B cell (primary cell): Measurements from ENCODE around the gene HYAL2. TPM values are rescaled to one million over a fixed set of nuclear protein-coding genes. Genes with fewer than 3 reads are reported as not detected.

Source experiments
- ATAC-seq: fragments of 200-7000 bp; cut with Tn5 transposase; one replicate; pipeline ENCODE4 v1.10.0; 2021; ENCODE audit warnings: low read depth, mild to moderate bottlenecking, moderate number of reproducible peaks, moderate library complexity
- CTCF ChIA-PET: fragments of 350-600 bp; sonication (Branson Sonifier 250); formaldehyde crosslinking; loops from one replicate; lab custom pipeline; 2021; ENCODE audit warnings: antibody characterized with exemption, inconsistent platforms; lab: Charles Lee
- POLR2A ChIA-PET: fragments of 350-600 bp; sonication (Branson Sonifier 250); formaldehyde crosslinking; loops from one replicate; lab custom pipeline; 2021; ENCODE audit warnings: antibody characterized with exemption; lab: Charles Lee
- DNase-seq: peaks from one replicate; pipeline ENCODE4 v3.0.0; 2013
- H2AFZ ChIP-seq: 2 replicates; pipeline ENCODE4 v1.6.1; 2012; ENCODE audit warnings: mild to moderate bottlenecking, low read depth, low read length; ENCODE audit not compliant: insufficient read depth, poor library complexity, severe bottlenecking
- H3K27ac ChIP-seq, 2 donors: 1 replicate in 1 of 2; 2 replicates in 1 of 2; pipeline ENCODE4 v1.5.1; 2012 to 2013; ENCODE audit warnings: low read length in 2 of 2, mild to moderate bottlenecking in 2 of 2, moderate library complexity in 1 of 2
- H3K27me3 ChIP-seq, 4 experiments: fragments of 200-600 bp in 1 of 4; sonication (generic) in 1 of 4; replicated peaks in 1 of 4; 1 replicate in 2 of 4; 2 replicates in 2 of 4; pipeline versions ENCODE4 v1.6.1 to v1.7.0; 2013 to 2016; ENCODE audit warnings: low read length in 3 of 4, mild to moderate bottlenecking in 2 of 4, mixed read lengths in 1 of 4, moderate library complexity in 1 of 4; ENCODE audit not compliant: insufficient read depth in 4 of 4, control insufficient read depth in 3 of 4; ENCODE audit errors: control extremely low read depth in 1 of 4
- H3K36me3 ChIP-seq, 2 experiments: replicated peaks in 1 of 2; 1 replicate in 1 of 2; 2 replicates in 1 of 2; pipeline versions ENCODE4 v1.6.1 to v1.7.1; 2013; ENCODE audit warnings: low read length in 1 of 2; ENCODE audit not compliant: insufficient read depth in 2 of 2, control insufficient read depth in 1 of 2; ENCODE audit errors: control extremely low read depth in 1 of 2, extremely low read depth in 1 of 2
- H3K4me1 ChIP-seq, 2 donors: fragments of 200-600 bp in 1 of 2; sonication (generic) in 1 of 2; 1 replicate in 1 of 2; 2 replicates in 1 of 2; pipeline versions ENCODE4 v1.5.1 to v1.6.1; 2013 to 2017; ENCODE audit warnings: low read length in 2 of 2; ENCODE audit not compliant: control insufficient read depth in 2 of 2, insufficient read depth in 2 of 2
- H3K4me2 ChIP-seq: replicated peaks from 2 replicates; pipeline ENCODE3; 2012; ENCODE audit warnings: mild to moderate bottlenecking, low read depth, low read length; ENCODE audit not compliant: poor library complexity, severe bottlenecking
- H3K4me3 ChIP-seq, 5 experiments: fragments of 200-600 bp in 1 of 5; sonication (generic) in 1 of 5; 1 replicate in 3 of 5; 2 replicates in 2 of 5; pipeline versions ENCODE4 v1.5.1 to v1.7.0; 2011 to 2016; ENCODE audit warnings: low read length in 4 of 5, mild to moderate bottlenecking in 4 of 5, low read depth in 2 of 5, control low read depth in 1 of 5, moderate library complexity in 1 of 5; ENCODE audit not compliant: insufficient read depth in 1 of 5; ENCODE audit errors: control extremely low read depth in 1 of 5, extremely low read depth in 1 of 5
- H3K79me2 ChIP-seq: fragments of 200-600 bp; sonication (generic); one replicate; pipeline ENCODE4 v1.6.0; 2016; ENCODE audit warnings: low read length; ENCODE audit not compliant: control insufficient read depth, insufficient read depth
- H3K9ac ChIP-seq: fragments of 200-600 bp; sonication (generic); 2 replicates; pipeline ENCODE4 v1.6.1; 2017; ENCODE audit warnings: mild to moderate bottlenecking, low read length, moderate library complexity
- H3K9me3 ChIP-seq, 3 donors: one replicate each; pipeline versions ENCODE4 v1.6.1 to v1.7.1; 2013; ENCODE audit warnings: low read length in 2 of 3; ENCODE audit not compliant: control insufficient read depth in 2 of 3, insufficient read depth in 1 of 3; ENCODE audit errors: control extremely low read depth in 1 of 3
- H4K20me1 ChIP-seq: 2 replicates; pipeline ENCODE4 v1.6.0; 2012; ENCODE audit warnings: mild to moderate bottlenecking, low read length; ENCODE audit not compliant: insufficient read depth, control insufficient read depth, poor library complexity, severe bottlenecking
- H3K27ac Mint-ChIP-seq: one replicate; pipeline ENCODE4 v1.8.0; 2021; ENCODE audit warnings: mixed read lengths
- H3K27me3 Mint-ChIP-seq: one replicate; pipeline ENCODE4 v1.8.0; 2021; ENCODE audit warnings: mixed read lengths
- H3K4me1 Mint-ChIP-seq: one replicate; pipeline ENCODE4 v1.8.0; 2021; ENCODE audit warnings: mixed read lengths
- H3K4me3 Mint-ChIP-seq: one replicate; pipeline ENCODE4 v1.8.0; 2021; ENCODE audit warnings: mixed read lengths
- H3K9me3 Mint-ChIP-seq: one replicate; pipeline ENCODE4 v1.8.0; 2022; ENCODE audit warnings: mixed read lengths; ENCODE audit not compliant: insufficient read depth
- EZH2 ChIP-seq: IDR thresholded peaks from 2 replicates; pipeline ENCODE4 v1.6.1; 2012; ENCODE audit warnings: borderline replicate concordance, low read depth, mild to moderate bottlenecking, moderate library complexity, low read length; ENCODE audit not compliant: insufficient read depth, poor library complexity, severe bottlenecking
- WGBS: methylation state at CpG from one replicate; pipeline ENCODE4 v1.1.5; 2013; ENCODE audit warnings: missing lambda C conversion rate; ENCODE audit not compliant: insufficient coverage; 5-methylcytosine and 5-hydroxymethylcytosine counted together
- intact Hi-C: fragments of 100-400 bp; cut with micrococcal nuclease; formaldehyde crosslinking; loops from one replicate; pipeline ENCODE4 v1.10.0; 2022
- polyA plus RNA-seq: library from polyadenylated mRNA; depleted of rRNA; stranded (reverse); fragments of >200 nt; gene quantifications from 2 replicates; pipeline ENCODE4 v1.2.3, GENCODE V29; 2012
- total RNA-seq, 2 donors: library from RNA; stranded (reverse); fragments of 120-200 nt in 1 of 2; gene quantifications; 1 replicate in 1 of 2; 2 replicates in 1 of 2; pipeline versions ENCODE4 v1.2.3 to v1.2.4, GENCODE V29; 2013 to 2022
- TF ChIP-seq, protein P1 (sequence below): fragments of 200-600 bp; IDR thresholded peaks from one replicate; pipeline ENCODE4 v1.8.0; 2022; ENCODE audit warnings: antibody characterized with exemption, mild to moderate bottlenecking

HYAL2 gene
- total and polyA plus RNA-seq, 2 donors (not counting 1 experiment from before 2014, with no cell fraction given) = 4.2 to 5.1 TPM

DNA sequence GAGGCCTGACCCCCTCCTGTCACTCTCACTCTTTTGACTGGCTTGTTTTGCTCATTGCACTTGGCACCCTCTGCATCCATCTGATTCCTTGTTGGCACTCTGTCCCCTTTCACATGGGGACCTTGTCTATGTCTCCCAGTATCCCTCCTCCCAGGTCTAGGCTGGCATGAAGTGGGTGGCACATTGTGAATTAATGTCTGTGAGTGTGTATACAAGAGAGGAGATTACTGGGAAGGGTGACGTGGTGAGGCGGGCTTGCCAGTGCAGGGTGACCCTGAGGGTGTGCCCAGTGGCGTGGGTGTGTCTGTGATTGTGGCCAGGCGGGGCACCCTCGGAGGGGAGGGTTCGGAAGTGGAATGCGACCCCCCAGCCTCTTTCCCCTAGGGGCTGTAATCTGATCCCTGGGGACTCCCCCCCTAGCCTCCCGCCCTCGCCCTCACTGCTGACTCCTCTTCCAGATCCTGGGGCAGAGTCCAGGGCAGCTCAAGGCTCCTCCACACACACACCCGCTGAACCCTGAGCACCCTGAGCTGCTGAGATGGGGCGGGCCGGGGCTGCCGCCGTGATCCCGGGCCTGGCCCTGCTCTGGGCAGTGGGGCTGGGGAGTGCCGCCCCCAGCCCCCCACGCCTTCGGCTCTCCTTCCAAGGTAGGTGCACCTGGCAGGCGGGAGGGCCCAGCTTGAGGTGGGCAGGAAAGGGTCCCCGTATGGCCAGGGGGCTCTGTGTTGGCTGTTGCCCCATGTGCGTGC, 53.7 kb downstream of the HYAL2 start, which contains the start of gene SEMA3B:
Gene SEMA3B, plus strand, starts transcription at position 445 of the 749 bp plus-strand sequence. Its CDS starts 94 bp downstream, at position 539.
- TF ChIP-seq EZH2 = no peak
- H3K4me3 ChIP-seq = no peak within 1 kb of the TSS
- H3K9ac ChIP-seq = no peak within 1 kb of the TSS
- intact Hi-C loops = no loop called here
- H3K27me3 ChIP-seq = peaks cover 0 to 43% (median 8%) of the 10 kb centered on the region in 4 experiments
- H3K36me3 ChIP-seq = no peaks in the 10 kb centered on the region
- H3K27ac Mint-ChIP-seq = no peak within 1 kb of the TSS
- ATAC-seq = no peak
- CTCF ChIA-PET = interaction anchor here (0.6 to 5.5 kb wide), 4 partner anchors 19 to 75 kb away, joined by 3 to 46 read pairs (median 8); partner anchors contain the start of gene GNAT1
- H2AFZ ChIP-seq = no peak within 1 kb of the TSS
- no peaks in the 10 kb centered on the region for H3K9me3 ChIP-seq
- no peaks in the 10 kb centered on the region for H3K79me2 ChIP-seq
- H3K4me3 Mint-ChIP-seq = no peak within 1 kb of the TSS
- no peaks in the 10 kb centered on the region for H3K9me3 Mint-ChIP-seq
- peaks cover 23% of the 10 kb centered on the region for H3K27me3 Mint-ChIP-seq
- peaks cover 9 to 13% of the 10 kb centered on the region in 2 donors for H3K4me1 ChIP-seq
- DNase-seq = no peak
- H4K20me1 ChIP-seq = peaks cover 3% of the 10 kb centered on the region
- no peak within 1 kb of the TSS for H3K27ac ChIP-seq
- H3K4me1 Mint-ChIP-seq = peaks cover 7% of the 10 kb centered on the region
- H3K4me2 ChIP-seq = no peak within 1 kb of the TSS
- 94% methylated on average over 18 of the region's 21 CpGs for WGBS
- POLR2A ChIA-PET = no interaction called here

DNA sequence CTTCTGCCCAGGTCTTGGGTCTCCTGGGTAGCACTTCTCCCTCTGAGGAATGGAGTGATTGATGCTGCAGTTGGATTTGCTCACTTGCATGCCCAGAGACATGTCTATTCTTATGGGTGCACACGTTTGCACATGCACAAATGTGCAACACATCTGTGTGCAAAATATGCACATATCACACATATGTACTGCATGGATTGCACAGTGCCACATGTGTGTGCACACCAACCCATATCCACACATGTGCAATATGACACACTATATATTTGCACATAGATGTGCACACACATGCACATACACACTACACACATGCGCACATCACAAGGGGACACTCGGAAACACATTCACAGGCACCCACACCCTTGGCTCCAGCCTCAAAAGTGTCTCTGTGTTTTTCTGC, 54.3 kb downstream of the HYAL2 start:
- Histone ChIP-seq H3K79me2 (no peaks in the 10 kb centered on the region), H3K27me3 (peaks cover 0 to 37% (median 6%) of the 10 kb centered on the region in 4 experiments), H3K4me1 (peaks cover 4 to 7% of the 10 kb centered on the region in 2 donors), H3K27ac (no peak overlapping the region), H4K20me1 (no peaks in the 10 kb centered on the region), H3K4me3 (no peak overlapping the region), H3K36me3 (no peaks in the 10 kb centered on the region), H3K9ac (no peak overlapping the region), H2AFZ (no peak overlapping the region), H3K4me2 (no peak overlapping the region), H3K9me3 (no peaks in the 10 kb centered on the region)
- H3K4me3 Mint-ChIP-seq = no peak overlapping the region
- H3K27ac Mint-ChIP-seq = no peak overlapping the region
- TF ChIP-seq EZH2 = no peak
- TF ChIP-seq, protein P1, sequence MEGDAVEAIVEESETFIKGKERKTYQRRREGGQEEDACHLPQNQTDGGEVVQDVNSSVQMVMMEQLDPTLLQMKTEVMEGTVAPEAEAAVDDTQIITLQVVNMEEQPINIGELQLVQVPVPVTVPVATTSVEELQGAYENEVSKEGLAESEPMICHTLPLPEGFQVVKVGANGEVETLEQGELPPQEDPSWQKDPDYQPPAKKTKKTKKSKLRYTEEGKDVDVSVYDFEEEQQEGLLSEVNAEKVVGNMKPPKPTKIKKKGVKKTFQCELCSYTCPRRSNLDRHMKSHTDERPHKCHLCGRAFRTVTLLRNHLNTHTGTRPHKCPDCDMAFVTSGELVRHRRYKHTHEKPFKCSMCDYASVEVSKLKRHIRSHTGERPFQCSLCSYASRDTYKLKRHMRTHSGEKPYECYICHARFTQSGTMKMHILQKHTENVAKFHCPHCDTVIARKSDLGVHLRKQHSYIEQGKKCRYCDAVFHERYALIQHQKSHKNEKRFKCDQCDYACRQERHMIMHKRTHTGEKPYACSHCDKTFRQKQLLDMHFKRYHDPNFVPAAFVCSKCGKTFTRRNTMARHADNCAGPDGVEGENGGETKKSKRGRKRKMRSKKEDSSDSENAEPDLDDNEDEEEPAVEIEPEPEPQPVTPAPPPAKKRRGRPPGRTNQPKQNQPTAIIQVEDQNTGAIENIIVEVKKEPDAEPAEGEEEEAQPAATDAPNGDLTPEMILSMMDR = no peak
- POLR2A ChIA-PET = no interaction called here
- CTCF ChIA-PET = interaction anchor here (0.7 to 2.4 kb wide), 4 partner anchors 9 to 76 kb away, joined by 3 to 12 read pairs (median 4); no protein-coding TSS in a partner anchor
- H3K27me3 Mint-ChIP-seq = peaks cover 22% of the 10 kb centered on the region
- ATAC-seq (no peak), DNase-seq (no peak)
- H3K4me1 Mint-ChIP-seq = peaks cover 6% of the 10 kb centered on the region
- no peaks in the 10 kb centered on the region for H3K9me3 Mint-ChIP-seq
- intact Hi-C loops = no loop called here
- 70% methylated on average over 3 of the region's 3 CpGs for WGBS

Other genes starting within 250 kb of the HYAL2 start
- 464 and 493 TPM in 2 replicates for gene RBM5, start 233.8 kb downstream of the HYAL2 start, total RNA-seq
- gene RBM5, start 233.8 kb downstream of the HYAL2 start, polyA plus RNA-seq = 405 and 495 TPM in 2 replicates
- gene SEMA3F, start 167.4 kb downstream of the HYAL2 start, total RNA-seq = 0.27 TPM in 1 of 2 replicates, not detected in the other
- 0.26 TPM in 1 of 2 replicates, not detected in the other for gene SEMA3F, start 167.4 kb downstream of the HYAL2 start, polyA plus RNA-seq
- gene GNAT1, start 131.1 kb downstream of the HYAL2 start, total RNA-seq = not detected in 2 replicates
- not detected in 2 replicates for gene GNAT1, start 131.1 kb downstream of the HYAL2 start, polyA plus RNA-seq
- not detected in 2 replicates for gene SLC38A3, start 117.5 kb downstream of the HYAL2 start, total RNA-seq
- gene SLC38A3, start 117.5 kb downstream of the HYAL2 start, polyA plus RNA-seq = 0.17 TPM in 1 of 2 replicates, not detected in the other
- gene GNAI2, start 86.5 kb downstream of the HYAL2 start, total RNA-seq = 295 and 302 TPM in 2 replicates
- gene GNAI2, start 86.5 kb downstream of the HYAL2 start, polyA plus RNA-seq = 384 and 491 TPM in 2 replicates
- gene SEMA3B, start 53.6 kb downstream of the HYAL2 start, total RNA-seq = 0.34 and 0.51 TPM in 2 replicates
- 0.52 and 1.2 TPM in 2 replicates for gene SEMA3B, start 53.6 kb downstream of the HYAL2 start, polyA plus RNA-seq
- gene LSMEM2, start 43.7 kb downstream of the HYAL2 start, total RNA-seq = not detected in 2 replicates
- gene LSMEM2, start 43.7 kb downstream of the HYAL2 start, polyA plus RNA-seq = not detected in 2 replicates
- gene IFRD2, start 30.3 kb downstream of the HYAL2 start, total RNA-seq = 55.8 and 63.4 TPM in 2 replicates
- 71.0 and 80.1 TPM in 2 replicates for gene IFRD2, start 30.3 kb downstream of the HYAL2 start, polyA plus RNA-seq
- gene HYAL3, start 23.3 kb downstream of the HYAL2 start, total RNA-seq = 1.9 and 3.7 TPM in 2 replicates
- gene HYAL3, start 23.3 kb downstream of the HYAL2 start, polyA plus RNA-seq = 4.2 and 6.3 TPM in 2 replicates
- gene NAA80, start 23.3 kb downstream of the HYAL2 start, total RNA-seq = 33.8 and 37.8 TPM in 2 replicates
- 42.3 and 49.0 TPM in 2 replicates for gene NAA80, start 23.3 kb downstream of the HYAL2 start, polyA plus RNA-seq
- gene HYAL1, start 19.2 kb downstream of the HYAL2 start, total RNA-seq = 0.19 and 0.30 TPM in 2 replicates
- 0.12 TPM in 1 of 2 replicates, not detected in the other for gene HYAL1, start 19.2 kb downstream of the HYAL2 start, polyA plus RNA-seq
- 25.5 and 28.2 TPM in 2 replicates for gene TUSC2, start 5.5 kb upstream of the HYAL2 start, total RNA-seq
- 24.0 and 29.3 TPM in 2 replicates for gene TUSC2, start 5.5 kb upstream of the HYAL2 start, polyA plus RNA-seq
- 121 and 124 TPM in 2 replicates for gene RASSF1, start 18.1 kb upstream of the HYAL2 start, total RNA-seq
- 223 and 310 TPM in 2 replicates for gene RASSF1, start 18.1 kb upstream of the HYAL2 start, polyA plus RNA-seq
- gene ZMYND10, start 23.0 kb upstream of the HYAL2 start, total RNA-seq = 1.8 and 3.3 TPM in 2 replicates
- 2.4 and 3.4 TPM in 2 replicates for gene ZMYND10, start 23.0 kb upstream of the HYAL2 start, polyA plus RNA-seq
- 29.6 and 31.3 TPM in 2 replicates for gene NPRL2, start 28.0 kb upstream of the HYAL2 start, total RNA-seq
- gene NPRL2, start 28.0 kb upstream of the HYAL2 start, polyA plus RNA-seq = 64.6 and 64.9 TPM in 2 replicates
- 36.1 and 39.5 TPM in 2 replicates for gene CYB561D2, start 28.1 kb upstream of the HYAL2 start, total RNA-seq
- 58.6 and 78.9 TPM in 2 replicates for gene CYB561D2, start 28.1 kb upstream of the HYAL2 start, polyA plus RNA-seq
- 26.2 and 27.2 TPM in 2 replicates for gene TMEM115, start 36.8 kb upstream of the HYAL2 start, total RNA-seq
- gene TMEM115, start 36.8 kb upstream of the HYAL2 start, polyA plus RNA-seq = 10.6 and 19.8 TPM in 2 replicates
- 0.85 and 1.2 TPM in 2 replicates for gene CACNA2D2, start 180.9 kb upstream of the HYAL2 start, total RNA-seq
- 0.66 and 0.69 TPM in 2 replicates for gene CACNA2D2, start 180.9 kb upstream of the HYAL2 start, polyA plus RNA-seq
- gene C3orf18, start 245.0 kb upstream of the HYAL2 start, total RNA-seq = 14.2 and 14.3 TPM in 2 replicates
- 12.1 and 15.4 TPM in 2 replicates for gene C3orf18, start 245.0 kb upstream of the HYAL2 start, polyA plus RNA-seq
- gene HEMK1, start 246.8 kb upstream of the HYAL2 start, total RNA-seq = 43.0 and 43.5 TPM in 2 replicates
- 24.6 and 34.2 TPM in 2 replicates for gene HEMK1, start 246.8 kb upstream of the HYAL2 start, polyA plus RNA-seq